ENCODE measurements around the gene RHEB.

RHEB gene

GRCh38 chr7:151504715-151505326, 14.9 kb downstream of the RHEB start:
- no peak for DNase-seq (ENCODE audit: low read depth in 1 of 2, low spot score in 1 of 2)

- DNase-seq (ENCODE audit: low read depth in 1 of 2, low spot score in 1 of 2), result no peak
Observed at GRCh38 chr7:151503902-151504714, 15.6 kb downstream of the RHEB start.

GRCh38 chr7:151501676-151502075, 18.0 kb downstream of the RHEB start:
- DNase-seq (ENCODE audit: low read depth in 1 of 2, low spot score in 1 of 2), result no peak

GRCh38 chr7:151498495-151498894, 21.2 kb downstream of the RHEB start:
- no peak for DNase-seq (ENCODE audit: low read depth in 1 of 2, low spot score in 1 of 2)

- DNase-seq (ENCODE audit: low read depth in 1 of 2, low spot score in 1 of 2), result no peak
Observed at GRCh38 chr7:151497306-151497871, 22.3 kb downstream of the RHEB start.

GRCh38 chr7:151495360-151495759, 24.3 kb downstream of the RHEB start:
- no peak for DNase-seq (ENCODE audit: low read depth in 1 of 2, low spot score in 1 of 2)

GRCh38 chr7:151494298-151495284, 25.1 kb downstream of the RHEB start:
- DNase-seq (ENCODE audit: low read depth in 1 of 2, low spot score in 1 of 2), result no peak

GRCh38 chr7:151493083-151493482, 26.6 kb downstream of the RHEB start:
- no peak for DNase-seq (ENCODE audit: low read depth in 1 of 2, low spot score in 1 of 2)

GRCh38 chr7:151491859-151492258, 27.8 kb downstream of the RHEB start:
- no peak for DNase-seq (ENCODE audit: low read depth in 1 of 2, low spot score in 1 of 2)

GRCh38 chr7:151490456-151491105, 29.1 kb downstream of the RHEB start:
- no peak for DNase-seq (ENCODE audit: low read depth in 1 of 2, low spot score in 1 of 2)

GRCh38 chr7:151489498-151489897, 30.2 kb downstream of the RHEB start:
- DNase-seq (ENCODE audit: low read depth in 1 of 2, low spot score in 1 of 2), result no peak

- no peak for DNase-seq (ENCODE audit: low read depth in 1 of 2, low spot score in 1 of 2)
Observed at GRCh38 chr7:151488096-151488495, 31.6 kb downstream of the RHEB start.

GRCh38 chr7:151487228-151487627, 32.5 kb downstream of the RHEB start:
- no peak for DNase-seq (ENCODE audit: low read depth in 1 of 2, low spot score in 1 of 2)

- DNase-seq (ENCODE audit: low read depth in 1 of 2, low spot score in 1 of 2), result no peak
Observed at GRCh38 chr7:151486074-151486473, 33.6 kb downstream of the RHEB start.

GRCh38 chr7:151484971-151485707, 34.6 kb downstream of the RHEB start:
- no peak for DNase-seq (ENCODE audit: low read depth in 1 of 2, low spot score in 1 of 2)

- DNase-seq (ENCODE audit: low read depth in 1 of 2, low spot score in 1 of 2), result no peak
Observed at GRCh38 chr7:151483711-151483983, 36.0 kb downstream of the RHEB start.

- no peak for DNase-seq (ENCODE audit: low read depth in 1 of 2, low spot score in 1 of 2)
Observed at GRCh38 chr7:151482883-151483710, 36.6 kb downstream of the RHEB start.

- DNase-seq (ENCODE audit: low read depth in 1 of 2, low spot score in 1 of 2), result no peak
Observed at GRCh38 chr7:151481650-151482505, 37.8 kb downstream of the RHEB start.

Measured in activated T-helper 1 cell treated with anti-CD3 and anti-CD28 coated beads, Interleukin-2, amount 50 U/mL, for 16 hours (primary cell).